ENCODE results near the gene CITED1.
A peak's percentile ranks its signal among the peaks of the same experiment; 100 is the strongest.

CITED1 gene

DNA sequence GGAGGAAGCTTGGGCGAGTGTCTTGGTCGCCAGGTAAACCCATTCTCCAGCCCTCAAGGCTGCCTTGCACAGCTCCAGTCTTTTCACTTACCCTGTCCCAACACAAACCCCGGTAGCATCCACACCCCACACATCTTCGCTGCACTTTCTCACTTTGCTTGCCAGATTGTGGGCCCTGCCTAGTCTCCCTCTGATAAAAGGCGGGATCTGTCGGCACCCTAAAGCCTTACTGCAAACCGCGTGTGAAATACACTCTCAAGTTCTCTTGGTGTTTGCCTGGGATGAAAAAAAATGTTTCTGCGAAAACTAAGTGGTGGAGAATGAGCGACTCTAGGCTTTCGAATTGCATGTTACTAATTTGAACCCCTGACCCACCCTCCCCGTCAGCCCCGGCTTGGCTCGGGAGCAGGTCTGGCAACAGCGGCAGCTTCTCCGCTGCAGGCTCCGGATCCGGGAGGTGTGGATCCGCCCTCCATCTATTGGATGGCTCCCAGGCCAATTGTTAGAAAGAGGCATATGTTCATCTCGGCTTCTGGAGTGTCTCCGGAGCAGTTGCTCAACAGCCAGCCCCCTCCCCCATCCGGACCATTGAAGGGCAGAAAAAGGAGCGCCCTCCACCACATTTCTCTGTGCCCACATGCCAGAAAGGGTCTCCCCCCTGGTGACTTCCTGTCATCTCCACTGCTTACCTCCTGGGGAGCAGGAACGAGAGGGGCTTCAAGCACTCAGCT lies 3.0 kb upstream of the CITED1 start:
- DNase-seq (ENCODE audit: low spot score), result peak; percentile 78

GRCh38 chrX:72308209-72308565 lies 2.5 kb upstream of the CITED1 start:
- DNase-seq (ENCODE audit: low spot score), result no peak

GRCh38 chrX:72307646-72308051 lies 1.9 kb upstream of the CITED1 start:
- no peak for DNase-seq (ENCODE audit: low spot score)

GRCh38 chrX:72306851-72307645 lies 1.3 kb upstream of the CITED1 start:
- DNase-seq (ENCODE audit: low spot score), result peak; percentile 76

- DNase-seq (ENCODE audit: low spot score), result no peak
Measured at GRCh38 chrX:72306085-72306801, 529 bp upstream of the CITED1 start.

DNA sequence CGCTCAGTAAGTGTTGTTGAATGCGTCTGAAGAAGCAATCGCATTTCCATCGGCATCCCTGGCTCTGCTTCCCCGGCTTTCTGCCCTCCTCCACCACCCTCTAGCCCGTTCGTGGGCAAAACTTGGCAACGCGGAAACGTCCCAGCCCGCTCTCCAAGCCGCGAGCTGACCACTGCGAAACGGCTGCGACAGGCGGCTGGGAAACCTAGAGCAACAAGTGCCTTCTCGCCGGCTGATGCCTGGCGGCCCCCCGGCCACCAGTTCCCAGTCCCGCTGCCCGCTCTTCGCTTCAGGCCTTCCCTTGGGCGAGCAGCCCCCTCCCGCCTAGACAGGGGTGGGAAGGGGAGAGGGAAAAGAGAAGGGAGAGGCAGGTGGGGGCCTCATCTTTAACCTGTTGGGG lies 837 bp downstream of the CITED1 start:
- DNase-seq (ENCODE audit: low spot score), result no peak

DNA sequence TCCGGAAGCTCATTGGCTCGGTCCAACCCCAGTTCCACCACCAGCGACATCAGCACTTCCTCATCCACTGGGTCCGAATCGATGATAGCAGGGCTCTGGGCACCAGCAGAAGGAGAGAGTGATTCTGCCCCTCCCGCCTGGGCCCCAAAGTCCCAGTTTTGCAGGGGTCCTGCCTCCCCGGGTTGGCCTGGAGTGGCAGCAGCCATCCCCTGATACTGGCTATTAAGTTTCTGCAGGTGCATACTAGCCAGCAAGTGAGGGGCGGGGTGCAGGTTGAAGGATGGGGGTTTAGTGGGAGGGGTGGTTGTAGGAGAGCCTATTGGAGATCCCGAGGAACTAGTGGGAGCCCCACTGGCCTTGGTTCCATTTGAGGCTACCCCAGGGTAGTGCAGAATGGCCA lies 3.9 kb downstream of the CITED1 start:
- DNase-seq (ENCODE audit: low spot score), result no peak

- DNase-seq (ENCODE audit: low spot score), result no peak
Measured at GRCh38 chrX:72299891-72300630, 5.7 kb downstream of the CITED1 start.

GRCh38 chrX:72297953-72298730 lies 7.6 kb downstream of the CITED1 start:
- peak; percentile 65 for DNase-seq (ENCODE audit: low spot score)

- DNase-seq (ENCODE audit: low spot score), result no peak
Measured at GRCh38 chrX:72296991-72297390, 8.7 kb downstream of the CITED1 start.

DNA sequence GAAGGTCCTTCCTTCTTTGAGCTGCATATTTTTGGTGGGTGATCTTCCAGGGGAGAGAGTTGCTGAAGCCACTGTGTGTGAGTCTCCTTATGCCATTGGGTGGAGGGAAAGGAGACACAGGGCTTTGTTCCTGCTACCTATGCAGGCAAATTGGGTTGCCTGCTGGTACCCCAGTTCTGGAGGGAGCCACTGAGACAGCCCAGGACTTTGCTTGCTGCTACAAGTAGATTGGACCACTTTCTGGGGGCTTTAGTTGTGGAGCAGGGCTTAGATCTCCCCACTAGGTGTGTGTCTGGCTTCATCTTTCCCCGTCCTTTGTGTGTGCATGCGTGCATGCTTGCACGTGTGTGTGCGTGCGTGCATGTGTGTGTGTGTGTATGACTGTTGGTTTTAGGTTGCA lies 10.0 kb downstream of the CITED1 start:
- no peak for DNase-seq (ENCODE audit: low spot score)

GRCh38 chrX:72294497-72294896 lies 11.2 kb downstream of the CITED1 start:
- DNase-seq (ENCODE audit: low spot score), result no peak

DNA sequence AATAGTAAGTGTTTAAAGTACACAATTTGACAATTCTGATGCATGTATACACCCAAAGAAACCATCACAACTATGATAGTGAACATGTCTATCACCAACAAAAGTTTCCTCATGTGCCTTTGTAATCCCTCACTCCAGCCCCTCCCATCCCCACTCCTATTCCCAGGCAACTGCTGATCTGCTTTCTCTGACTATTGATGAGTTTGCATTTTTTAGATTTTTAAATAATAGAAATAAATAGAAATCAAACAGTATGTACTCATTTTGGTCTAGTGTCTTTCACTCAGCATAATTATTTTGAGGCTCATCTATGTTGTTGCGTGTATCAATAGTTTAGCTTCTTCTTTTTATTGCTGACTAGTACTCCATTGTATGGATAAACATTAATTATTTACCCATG lies 23.4 kb downstream of the CITED1 start:
- no peak for DNase-seq (ENCODE audit: low spot score)

DNA sequence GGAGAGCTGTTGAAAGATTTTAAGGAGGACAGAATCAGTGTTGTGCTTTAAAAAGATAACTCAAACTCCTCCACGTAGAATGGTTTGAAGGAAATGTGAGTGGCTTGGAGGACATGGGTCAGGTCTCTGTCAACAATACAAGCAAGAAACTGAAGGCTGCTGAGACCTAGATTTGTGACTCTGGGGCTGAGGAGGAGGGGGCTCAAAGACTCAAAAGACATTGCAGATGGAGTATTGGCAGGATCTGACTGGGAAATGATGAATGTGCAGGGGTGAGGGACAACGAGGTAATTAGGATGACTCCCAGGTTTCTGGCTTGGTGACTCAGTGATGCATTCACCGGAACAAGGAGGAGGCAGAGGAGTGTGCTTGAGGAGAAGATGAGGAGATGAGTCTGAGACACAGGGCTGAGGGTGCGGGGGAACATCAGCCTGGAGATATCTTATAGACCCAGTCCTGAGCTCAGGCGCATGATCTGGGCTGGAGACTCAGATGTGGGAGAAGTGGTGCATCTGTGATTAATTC lies 25.3 kb downstream of the CITED1 start:
- no peak for DNase-seq (ENCODE audit: low spot score)

DNA sequence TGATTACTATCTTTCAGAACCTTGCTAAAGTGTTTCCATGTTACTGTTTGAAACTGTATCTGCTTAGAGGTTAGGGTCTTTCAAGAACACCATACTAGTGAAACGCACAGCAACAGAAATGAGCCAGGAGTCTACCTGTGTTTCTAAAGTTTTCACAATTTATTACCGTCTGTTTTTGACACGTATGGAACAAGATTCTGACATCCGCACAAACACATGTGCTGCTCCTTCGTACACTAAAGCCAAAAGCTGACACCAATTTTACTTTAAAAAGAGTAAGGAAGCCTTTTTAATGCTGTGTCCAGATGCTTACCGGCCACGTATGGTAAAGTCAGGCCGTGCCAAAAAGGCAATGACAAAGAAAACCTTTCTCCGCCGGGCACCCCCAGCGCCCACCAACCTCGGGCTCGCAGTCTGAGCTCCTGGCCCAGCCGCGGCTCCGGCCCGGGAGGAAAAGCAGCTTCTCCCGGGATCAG lies 29.2 kb downstream of the CITED1 start:
- DNase-seq (ENCODE audit: low spot score), result no peak

GRCh38 chrX:72274526-72274925 lies 31.2 kb downstream of the CITED1 start:
- DNase-seq (ENCODE audit: low spot score), result no peak

- no peak for DNase-seq (ENCODE audit: low spot score)
Measured at GRCh38 chrX:72273718-72274117, 32.0 kb downstream of the CITED1 start.

DNA sequence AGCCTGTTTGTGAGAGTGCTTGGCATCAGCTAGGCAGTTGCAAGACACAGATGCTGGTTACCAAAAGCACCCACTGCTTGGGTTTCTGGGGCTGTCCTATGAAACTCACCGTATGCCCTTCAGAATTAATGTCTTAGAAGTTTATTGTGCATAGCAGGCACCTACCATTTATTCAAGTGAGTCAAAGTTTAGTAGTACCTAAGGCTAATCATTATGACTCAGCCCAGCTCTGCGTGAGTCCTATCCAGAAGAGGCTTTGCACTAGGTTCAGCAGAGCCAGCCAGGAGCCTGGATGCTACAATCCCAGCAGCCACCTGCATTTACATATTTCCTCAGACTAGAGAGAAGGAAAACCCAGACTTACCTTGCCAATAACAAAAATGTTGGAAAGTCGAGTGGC lies 32.8 kb downstream of the CITED1 start:
- no peak for DNase-seq (ENCODE audit: low spot score)

GRCh38 chrX:72271812-72272211 lies 33.9 kb downstream of the CITED1 start:
- no peak for DNase-seq (ENCODE audit: low spot score)

DNA sequence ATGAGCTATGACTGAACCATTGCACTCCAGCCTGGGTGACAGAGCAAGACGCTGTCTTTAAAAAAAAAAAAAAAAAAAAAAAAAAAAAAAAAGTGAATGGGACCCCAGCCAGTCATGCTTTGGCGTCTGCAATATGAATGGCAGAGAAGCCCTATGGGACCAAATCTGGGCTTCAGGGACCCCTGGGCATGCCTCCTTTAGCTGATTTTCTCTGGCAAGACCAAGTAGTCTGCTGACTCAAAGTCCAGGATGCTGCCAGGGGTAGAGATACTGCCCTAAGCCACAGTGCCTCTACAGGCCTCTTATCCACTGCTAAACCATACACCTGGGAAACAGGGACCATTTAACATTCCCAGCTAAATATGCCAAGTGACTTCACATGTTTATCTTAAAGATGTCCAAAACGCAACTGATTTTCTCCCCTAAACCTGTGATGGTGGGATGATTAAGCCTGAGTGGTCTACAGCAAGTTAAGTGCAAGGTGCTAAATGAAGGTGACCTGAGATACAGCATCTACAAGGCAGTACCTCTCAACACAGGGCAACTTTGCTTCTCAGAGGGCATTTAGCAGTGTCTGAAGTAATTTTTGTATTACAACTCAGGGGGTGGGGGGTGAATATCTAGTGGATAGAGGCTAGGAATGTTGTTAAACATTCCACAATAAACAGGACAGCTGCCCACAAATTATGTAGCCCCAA lies 34.5 kb downstream of the CITED1 start:
- DNase-seq (ENCODE audit: low spot score), result no peak
